ENCODE measurements around the gene DPP10. TPM values are rescaled to one million over a fixed set of nuclear protein-coding genes. Genes with fewer than 3 reads are reported as not detected.

DPP10 gene
- total RNA-seq, 2 donors from 2014 or later = not detected

DNA sequence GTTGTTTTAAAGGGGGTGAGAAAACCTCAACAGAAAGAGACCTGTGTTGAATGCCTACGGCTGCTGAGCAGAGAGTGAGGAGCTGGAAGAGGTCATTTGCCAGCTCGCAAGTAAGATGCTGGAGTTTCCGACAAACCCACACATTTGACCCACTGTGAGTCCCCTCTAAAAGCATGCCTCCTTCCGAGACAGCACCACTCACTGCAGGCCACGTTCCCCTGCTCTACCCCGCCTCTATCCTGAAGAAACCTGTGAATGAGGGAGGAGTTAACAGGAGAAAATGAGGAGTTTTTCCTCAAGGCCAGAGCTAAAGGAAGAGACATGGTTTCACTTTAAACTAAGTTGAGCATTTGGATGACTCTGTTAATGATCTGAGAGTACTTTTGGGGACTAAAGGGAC, 188.7 kb downstream of the DPP10 start:
- H3K4me3 ChIP-seq = no peak overlapping the region
- DNase-seq (ENCODE audit: low spot score) (no peak), ATAC-seq (ENCODE audit: insufficient number of reproducible peaks, low FRiP score, low read depth) (no peak)
- no peaks in the 10 kb centered on the region for H3K27me3 ChIP-seq (replicated peaks; ENCODE audit: insufficient read depth)
- no peaks in the 10 kb centered on the region for H3K9me3 ChIP-seq
- H3K4me1 ChIP-seq (ENCODE audit: control insufficient read depth in 1 of 2, low read depth in 2 of 2) = no peaks in the 10 kb centered on the region
- no peaks in the 10 kb centered on the region for H3K36me3 ChIP-seq
- no peak overlapping the region for H3K27ac ChIP-seq
- TF ChIP-seq, protein P1, sequence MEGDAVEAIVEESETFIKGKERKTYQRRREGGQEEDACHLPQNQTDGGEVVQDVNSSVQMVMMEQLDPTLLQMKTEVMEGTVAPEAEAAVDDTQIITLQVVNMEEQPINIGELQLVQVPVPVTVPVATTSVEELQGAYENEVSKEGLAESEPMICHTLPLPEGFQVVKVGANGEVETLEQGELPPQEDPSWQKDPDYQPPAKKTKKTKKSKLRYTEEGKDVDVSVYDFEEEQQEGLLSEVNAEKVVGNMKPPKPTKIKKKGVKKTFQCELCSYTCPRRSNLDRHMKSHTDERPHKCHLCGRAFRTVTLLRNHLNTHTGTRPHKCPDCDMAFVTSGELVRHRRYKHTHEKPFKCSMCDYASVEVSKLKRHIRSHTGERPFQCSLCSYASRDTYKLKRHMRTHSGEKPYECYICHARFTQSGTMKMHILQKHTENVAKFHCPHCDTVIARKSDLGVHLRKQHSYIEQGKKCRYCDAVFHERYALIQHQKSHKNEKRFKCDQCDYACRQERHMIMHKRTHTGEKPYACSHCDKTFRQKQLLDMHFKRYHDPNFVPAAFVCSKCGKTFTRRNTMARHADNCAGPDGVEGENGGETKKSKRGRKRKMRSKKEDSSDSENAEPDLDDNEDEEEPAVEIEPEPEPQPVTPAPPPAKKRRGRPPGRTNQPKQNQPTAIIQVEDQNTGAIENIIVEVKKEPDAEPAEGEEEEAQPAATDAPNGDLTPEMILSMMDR (IDR thresholded peaks at IDR 0.05) = no peak

DNA sequence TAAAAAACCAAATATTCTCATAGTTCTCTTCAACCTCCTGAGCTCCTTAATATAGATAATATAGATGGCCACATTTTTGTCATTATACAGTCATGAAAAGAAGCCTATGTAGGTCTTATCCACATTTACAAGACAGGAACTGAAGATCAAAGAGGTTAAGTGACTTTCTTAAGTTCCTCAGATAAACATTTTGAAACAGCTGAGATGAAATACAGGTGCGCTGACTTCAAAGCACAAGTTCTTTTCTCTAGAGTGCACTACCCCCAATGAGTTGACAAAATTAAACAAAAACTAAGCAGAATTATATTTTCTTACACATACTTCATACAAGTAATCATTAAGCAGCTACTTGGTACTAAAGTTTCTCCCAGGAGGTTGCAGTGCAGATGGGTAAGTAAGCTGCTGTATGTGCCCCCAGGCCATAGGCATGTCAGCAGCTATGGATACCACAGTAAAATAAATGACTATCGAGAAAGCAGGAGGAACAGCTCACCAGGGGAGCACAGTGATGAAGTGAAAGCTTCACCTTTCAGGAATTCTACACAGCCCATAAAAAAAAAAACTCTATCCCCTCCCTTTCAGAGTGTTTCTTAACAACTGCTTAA, 199.8 kb downstream of the DPP10 start:
- ATAC-seq (ENCODE audit: insufficient number of reproducible peaks, low FRiP score, low read depth) = no peak
- H3K36me3 ChIP-seq = no peaks in the 10 kb centered on the region
- no peak overlapping the region for H3K4me3 ChIP-seq
- DNase-seq (ENCODE audit: low spot score) = no peak
- no peaks in the 10 kb centered on the region for H3K27me3 ChIP-seq (replicated peaks; ENCODE audit: insufficient read depth)
- TF ChIP-seq, protein P1 (IDR thresholded peaks at IDR 0.05) = no peak
- no peaks in the 10 kb centered on the region for H3K4me1 ChIP-seq (ENCODE audit: control insufficient read depth in 1 of 2, low read depth in 2 of 2)
- no peaks in the 10 kb centered on the region for H3K9me3 ChIP-seq
- H3K27ac ChIP-seq = no peak overlapping the region

- Histone ChIP-seq H3K4me1 (ENCODE audit: control insufficient read depth in 1 of 2, low read depth in 2 of 2) (no peaks in the 10 kb centered on the region), H3K4me3 (no peak overlapping the region), H3K36me3 (no peaks in the 10 kb centered on the region), H3K27me3 (replicated peaks; ENCODE audit: insufficient read depth) (no peaks in the 10 kb centered on the region), H3K9me3 (no peaks in the 10 kb centered on the region), H3K27ac (no peak overlapping the region)
- DNase-seq (ENCODE audit: low spot score) (no peak), ATAC-seq (ENCODE audit: insufficient number of reproducible peaks, low FRiP score, low read depth) (no peak)
- TF ChIP-seq, protein P1 (IDR thresholded peaks at IDR 0.05) = no peak
Measured at GRCh38 chr2:114642988-114643553, 200.6 kb downstream of the DPP10 start.

DNA sequence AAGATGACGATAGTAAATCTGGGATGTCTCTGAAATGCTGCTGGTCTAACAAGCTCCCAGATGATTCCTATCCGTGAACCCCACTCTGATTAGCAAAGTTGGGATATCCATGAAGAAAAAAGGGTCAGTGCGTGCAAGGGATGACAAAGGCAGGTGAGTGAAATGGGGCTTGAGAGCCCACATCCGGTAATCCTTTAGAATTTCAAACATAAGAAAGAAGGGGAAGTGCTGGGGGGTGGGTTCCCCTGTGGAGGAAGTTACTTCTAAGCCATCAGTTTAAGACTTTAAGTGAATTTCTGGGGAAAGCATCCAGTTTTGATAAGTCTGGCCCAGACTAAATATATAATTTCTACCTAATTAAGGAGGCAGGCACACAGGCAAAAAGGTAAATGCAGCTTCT, 209.5 kb downstream of the DPP10 start:
- Histone ChIP-seq H3K36me3 (no peaks in the 10 kb centered on the region), H3K9me3 (no peaks in the 10 kb centered on the region), H3K4me3 (no peak overlapping the region), H3K27ac (no peak overlapping the region), H3K27me3 (replicated peaks; ENCODE audit: insufficient read depth) (no peaks in the 10 kb centered on the region), H3K4me1 (ENCODE audit: control insufficient read depth in 1 of 2, low read depth in 2 of 2) (no peaks in the 10 kb centered on the region)
- DNase-seq (ENCODE audit: low spot score) (no peak), ATAC-seq (ENCODE audit: insufficient number of reproducible peaks, low FRiP score, low read depth) (no peak)
- TF ChIP-seq, protein P1 (IDR thresholded peaks at IDR 0.05) = no peak

DNA sequence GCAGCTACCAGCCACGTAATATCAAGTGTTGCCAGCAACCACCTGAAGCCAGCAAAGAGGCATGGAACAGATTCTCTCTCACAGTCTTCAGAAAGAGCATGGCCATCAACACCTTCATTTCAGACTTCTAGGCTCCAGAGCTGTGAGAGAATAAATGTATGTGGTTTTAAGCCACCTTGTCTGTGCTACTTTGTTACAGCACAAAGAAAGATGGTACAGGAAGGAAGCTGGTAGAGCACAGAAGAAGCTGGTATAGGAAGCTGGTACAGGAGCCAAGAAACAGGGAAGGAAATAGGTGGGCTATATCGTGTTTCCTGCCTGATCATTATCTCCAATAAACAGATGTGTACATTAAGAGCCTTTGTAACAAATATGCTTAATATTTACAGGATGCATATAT, 217.4 kb downstream of the DPP10 start:
- TF ChIP-seq, protein P1 (IDR thresholded peaks at IDR 0.05) = no peak
- Histone ChIP-seq H3K4me1 (ENCODE audit: control insufficient read depth in 1 of 2, low read depth in 2 of 2) (peaks cover 0 to 5% of the 10 kb centered on the region in 2 donors), H3K27ac (no peak overlapping the region), H3K9me3 (no peaks in the 10 kb centered on the region), H3K36me3 (no peaks in the 10 kb centered on the region), H3K27me3 (replicated peaks; ENCODE audit: insufficient read depth) (no peaks in the 10 kb centered on the region), H3K4me3 (no peak overlapping the region)
- DNase-seq (ENCODE audit: low spot score) (no peak), ATAC-seq (ENCODE audit: insufficient number of reproducible peaks, low FRiP score, low read depth) (no peak)
